A549 (cell line): ENCODE results near the gene KLHL8. TPM values are rescaled to one million over a fixed set of nuclear protein-coding genes. Genes with fewer than 3 reads are reported as not detected.

Experiments used
- ATAC-seq, 2 experiments: fragments of 200-7000 bp in 1 of 2; fragments of >200 bp in 1 of 2; cut with Nextera tagmentation in 1 of 2; cut with Tn5 transposase in 1 of 2; 3 replicates each; pipeline versions ENCODE4 v1.8.0 to v1.9.1; 2018 to 2020; ENCODE audit warnings: mild to moderate bottlenecking in 1 of 2, moderate library complexity in 1 of 2
- CTCF ChIA-PET: fragments of 300-600 bp; sonication (Branson Sonifier 250); formaldehyde crosslinking; extraction: SDS; loops from one replicate; lab custom pipeline; 2021; ENCODE audit warnings: antibody characterized with exemption, inconsistent platforms; lab: Yijun Ruan, JAX
- POLR2A ChIA-PET: fragments of 350-600 bp; formaldehyde crosslinking; extraction: SDS; loops from one replicate; lab custom pipeline; 2021; ENCODE audit warnings: antibody characterized with exemption, inconsistent platforms; lab: Yijun Ruan, JAX
- DNase-seq, 2 experiments: peaks; one replicate each; pipeline versions ENCODE4 v3.0.0 to v3.0.0-alpha.2; 2011 to 2016; ENCODE audit warnings: low read depth in 1 of 2, low spot score in 1 of 2
- FAIRE-seq: peaks from 2 replicates; lab custom pipeline; 2011; peaks lifted over from hg19 to GRCh38; lab: Jason Lieb, UNC
- H3K27ac ChIP-seq, 2 experiments: fragments of >200 bp; sonication (Bioruptor Twin); formaldehyde crosslinking; 3 replicates each; pipeline ENCODE4 v1.5.1; 2016 to 2017
- H3K4me1 ChIP-seq: fragments of >200 bp; sonication (Bioruptor Twin); formaldehyde crosslinking; 3 replicates; pipeline ENCODE4 v1.6.1; 2016
- H3K4me2 ChIP-seq: fragments of >200 bp; sonication (Bioruptor Twin); formaldehyde crosslinking; 3 replicates; pipeline ENCODE4 v1.6.1; 2016
- H3K4me3 ChIP-seq: fragments of >200 bp; sonication (Bioruptor Twin); formaldehyde crosslinking; 3 replicates; pipeline ENCODE4 v1.5.1; 2016
- H3K9me3 ChIP-seq: fragments of >200 bp; sonication (Bioruptor Twin); formaldehyde crosslinking; 3 replicates; pipeline ENCODE4 v1.6.1; 2016
- CBX8 ChIP-seq: fragments of 200-600 bp; sonication (generic); IDR thresholded peaks from 2 replicates; pipeline ENCODE4 v1.6.1; 2016
- CEBPB ChIP-seq, 2 experiments: fragments of >200 bp in 1 of 2; sonication (Bioruptor Twin) in 1 of 2; formaldehyde crosslinking in 1 of 2; IDR thresholded peaks; 2 replicates each; pipeline ENCODE4 v1.6.1; 2012 to 2016
- CHD4 ChIP-seq: fragments of 200-600 bp; sonication (generic); IDR thresholded peaks from 2 replicates; pipeline ENCODE4 v1.6.1; 2016; ENCODE audit warnings: antibody characterized with exemption, mild to moderate bottlenecking, borderline replicate concordance
- EHF ChIP-seq: fragments of 250-450 bp; sonication (Bioruptor Pico); IDR thresholded peaks from 2 replicates; pipeline ENCODE4 v1.5.0; 2020; ENCODE audit warnings: mild to moderate bottlenecking
- FOSB ChIP-seq: fragments of 250-450 bp; sonication (Bioruptor Pico); IDR thresholded peaks from 2 replicates; pipeline ENCODE4 v1.5.0; 2020; ENCODE audit warnings: mild to moderate bottlenecking, moderate library complexity
- FOSL2 ChIP-seq, 2 experiments: fragments of 450-650 bp in 1 of 2; fragments of >200 bp in 1 of 2; sonication (Bioruptor Twin) in 1 of 2; formaldehyde crosslinking; IDR thresholded peaks; 2 replicates each; pipeline versions ENCODE4 v1.5.0 to v1.6.1; 2016 to 2020; ENCODE audit warnings: mild to moderate bottlenecking in 1 of 2, moderate library complexity in 1 of 2
- FOXS1 ChIP-seq: fragments of 250-450 bp; sonication (Bioruptor Pico); IDR thresholded peaks from 2 replicates; pipeline ENCODE4 v1.5.0; 2020; ENCODE audit warnings: mild to moderate bottlenecking, moderate library complexity
- GATA3 ChIP-seq: IDR thresholded peaks from 2 replicates; pipeline ENCODE4 v1.6.1; 2012; ENCODE audit warnings: borderline replicate concordance
- HEYL ChIP-seq: fragments of 250-450 bp; sonication (Bioruptor Pico); IDR thresholded peaks from 2 replicates; pipeline ENCODE4 v1.8.0; 2021; ENCODE audit warnings: mild to moderate bottlenecking, moderate library complexity
- HOXA7 ChIP-seq: fragments of 250-450 bp; sonication (Bioruptor Pico); IDR thresholded peaks from 2 replicates; pipeline ENCODE4 v1.5.0; 2020; ENCODE audit warnings: mild to moderate bottlenecking, moderate library complexity
- KDM5A ChIP-seq: fragments of 200-600 bp; sonication (generic); IDR thresholded peaks from 2 replicates; pipeline ENCODE4 v1.6.1; 2016; ENCODE audit warnings: antibody characterized with exemption, mild to moderate bottlenecking
- MAFK ChIP-seq: fragments of 450-650 bp; IDR thresholded peaks from 2 replicates; pipeline ENCODE4 v1.6.1; 2014; ENCODE audit not compliant: partially characterized antibody
- MAZ ChIP-seq: fragments of 150-350 bp; IDR thresholded peaks from 2 replicates; pipeline ENCODE4 v1.6.1; 2014; ENCODE audit warnings: antibody characterized with exemption, low read depth, low read length, borderline replicate concordance
- NR3C1 ChIP-seq: fragments of >200 bp; sonication (Bioruptor Twin); formaldehyde crosslinking; IDR thresholded peaks from 3 replicates; pipeline ENCODE4 v1.6.1; 2017
- PHF8 ChIP-seq: fragments of 200-600 bp; sonication (generic); IDR thresholded peaks from 2 replicates; pipeline ENCODE4 v1.6.1; 2016; ENCODE audit warnings: low read depth, mild to moderate bottlenecking, antibody characterized with exemption, moderate library complexity, borderline replicate concordance
- POLR2A ChIP-seq: IDR thresholded peaks from 2 replicates; pipeline ENCODE4 v1.6.1; 2012; ENCODE audit warnings: mild to moderate bottlenecking, low read length
- RAD21 ChIP-seq, 2 experiments: fragments of >200 bp in 1 of 2; sonication (Bioruptor Twin) in 1 of 2; formaldehyde crosslinking in 1 of 2; IDR thresholded peaks in 1 of 2; conservative IDR thresholded peaks in 1 of 2; 2 replicates in 1 of 2; 3 replicates in 1 of 2; pipeline ENCODE4 v1.6.1; 2012 to 2018; ENCODE audit warnings: inconsistent platforms in 1 of 2
- RARB ChIP-seq: fragments of 250-450 bp; sonication (Bioruptor Pico); IDR thresholded peaks from 2 replicates; pipeline ENCODE4 v1.8.0; 2021; ENCODE audit warnings: mild to moderate bottlenecking, moderate library complexity
- RFX5 ChIP-seq: fragments of 450-650 bp; IDR thresholded peaks from 2 replicates; pipeline ENCODE4 v1.7.1; 2014; ENCODE audit warnings: antibody characterized with exemption, mild to moderate bottlenecking, moderate library complexity
- SREBF2 ChIP-seq: fragments of 450-650 bp; IDR thresholded peaks from 2 replicates; pipeline ENCODE4 v1.6.1; 2014; ENCODE audit warnings: mild to moderate bottlenecking, moderate library complexity
- TP53 ChIP-seq: fragments of 250-450 bp; sonication (Bioruptor Pico); IDR thresholded peaks from 2 replicates; pipeline ENCODE4 v1.5.0; 2021; ENCODE audit warnings: mild to moderate bottlenecking, moderate library complexity
- ZSCAN20 ChIP-seq: fragments of 250-450 bp; sonication (Bioruptor Pico); IDR thresholded peaks from 2 replicates; pipeline ENCODE4 v1.8.0; 2022; ENCODE audit warnings: mild to moderate bottlenecking, moderate library complexity
- WGBS: methylation state at CpG from one replicate; pipeline ENCODE4 v1.1.6; 2017; ENCODE audit errors: missing lambda C conversion rate; 5-methylcytosine and 5-hydroxymethylcytosine counted together
- polyA plus RNA-seq, 4 experiments: library from polyadenylated mRNA; depleted of rRNA in 3 of 4; stranded (reverse); fragments of >200 nt; fragmentation: RNase III in 1 of 4; extraction: RNeasy Plus Mini Kit Qiagen cat#74134 plus additional on column Dnase treatment in 1 of 4; gene quantifications; 2 replicates in 3 of 4; 3 replicates in 1 of 4; pipeline ENCODE4 v1.2.3, GENCODE V29; 2011 to 2017
- TF ChIP-seq, protein P1 (sequence below): fragments of 250-450 bp; sonication (Bioruptor Pico); IDR thresholded peaks from 2 replicates; pipeline ENCODE4 v1.5.0; 2021; ENCODE audit warnings: mild to moderate bottlenecking, moderate library complexity, borderline replicate concordance
- TF ChIP-seq, protein P2 (sequence below): fragments of 250-450 bp; sonication (Bioruptor Pico); IDR thresholded peaks from 2 replicates; pipeline ENCODE4 v1.5.0; 2020; ENCODE audit warnings: low read depth, mild to moderate bottlenecking, moderate library complexity
- TF ChIP-seq, protein P3 (sequence below): IDR thresholded peaks from 2 replicates; pipeline ENCODE4 v1.6.1; 2012
- TF ChIP-seq, protein P4 (sequence below): fragments of >200 bp; sonication (Bioruptor Twin); formaldehyde crosslinking; IDR thresholded peaks from 3 replicates; pipeline ENCODE4 v1.6.1; 2016
- TF ChIP-seq, protein P5 (sequence below): fragments of >200 bp; sonication (Bioruptor Twin); formaldehyde crosslinking; IDR thresholded peaks from 2 replicates; pipeline ENCODE4 v1.6.1; 2016

The KLHL8 gene
- polyA plus RNA-seq, 2 of the 4 experiments (the other 2 are of a cell fraction), result 9.7 to 11.2 TPM

DNA sequence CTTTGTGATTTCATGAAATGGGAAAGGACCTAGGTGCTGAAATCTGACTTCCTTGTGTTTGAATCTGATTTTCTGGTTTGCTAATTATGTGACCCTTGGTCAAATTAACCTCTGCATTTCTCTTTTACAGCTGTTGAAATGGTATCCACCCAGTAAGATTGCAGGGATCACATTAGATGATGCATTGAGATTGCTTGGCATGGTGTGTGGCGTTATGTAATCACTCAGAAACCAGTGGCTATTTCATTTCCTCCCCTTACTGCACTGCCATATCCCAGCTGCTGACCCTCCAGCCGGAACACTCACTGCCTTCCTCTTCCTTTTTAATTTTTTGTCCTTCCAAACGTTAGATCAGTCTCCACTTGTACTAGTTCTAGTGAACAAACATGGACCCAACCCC is 79.0 kb downstream of the KLHL8 start (continued):
- TF ChIP-seq, protein P1, sequence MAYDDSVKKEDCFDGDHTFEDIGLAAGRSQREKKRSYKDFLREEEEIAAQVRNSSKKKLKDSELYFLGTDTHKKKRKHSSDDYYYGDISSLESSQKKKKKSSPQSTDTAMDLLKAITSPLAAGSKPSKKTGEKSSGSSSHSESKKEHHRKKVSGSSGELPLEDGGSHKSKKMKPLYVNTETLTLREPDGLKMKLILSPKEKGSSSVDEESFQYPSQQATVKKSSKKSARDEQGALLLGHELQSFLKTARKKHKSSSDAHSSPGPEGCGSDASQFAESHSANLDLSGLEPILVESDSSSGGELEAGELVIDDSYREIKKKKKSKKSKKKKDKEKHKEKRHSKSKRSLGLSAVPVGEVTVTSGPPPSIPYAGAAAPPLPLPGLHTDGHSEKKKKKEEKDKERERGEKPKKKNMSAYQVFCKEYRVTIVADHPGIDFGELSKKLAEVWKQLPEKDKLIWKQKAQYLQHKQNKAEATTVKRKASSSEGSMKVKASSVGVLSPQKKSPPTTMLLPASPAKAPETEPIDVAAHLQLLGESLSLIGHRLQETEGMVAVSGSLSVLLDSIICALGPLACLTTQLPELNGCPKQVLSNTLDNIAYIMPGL (CRISPR knock-in tag), result no peak
- TF ChIP-seq, protein P2, sequence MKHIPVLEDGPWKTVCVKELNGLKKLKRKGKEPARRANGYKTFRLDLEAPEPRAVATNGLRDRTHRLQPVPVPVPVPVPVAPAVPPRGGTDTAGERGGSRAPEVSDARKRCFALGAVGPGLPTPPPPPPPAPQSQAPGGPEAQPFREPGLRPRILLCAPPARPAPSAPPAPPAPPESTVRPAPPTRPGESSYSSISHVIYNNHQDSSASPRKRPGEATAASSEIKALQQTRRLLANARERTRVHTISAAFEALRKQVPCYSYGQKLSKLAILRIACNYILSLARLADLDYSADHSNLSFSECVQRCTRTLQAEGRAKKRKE, result no peak

DNA sequence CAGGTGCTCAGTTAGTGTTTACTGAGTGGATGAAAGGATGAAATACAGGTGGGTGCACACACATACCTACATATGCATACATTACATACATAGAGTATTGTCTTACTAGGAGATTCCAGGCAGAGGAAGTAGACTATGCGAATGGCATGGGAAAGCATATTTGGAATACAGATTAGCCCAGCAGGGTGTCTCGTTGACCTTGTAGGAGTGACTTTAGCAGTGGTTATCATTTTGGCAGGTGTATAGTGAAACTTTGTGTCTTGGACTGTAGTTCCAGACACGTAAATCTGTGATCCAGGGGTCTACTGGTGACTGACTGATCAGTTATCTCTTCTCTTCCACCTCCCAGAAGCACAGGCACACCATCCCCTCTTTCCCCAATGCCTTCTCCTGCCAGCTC is 86.3 kb downstream of the KLHL8 start:
- TF ChIP-seq PHF8 (no peak), EHF (CRISPR knock-in tag) (no peak), FOSL2 (IDR thresholded peaks at IDR 0.05) (no peak), FOSL2 (CRISPR knock-in tag; IDR thresholded peaks at IDR 0.05) (no peak), CBX8 (no peak), KDM5A (no peak), TP53 (CRISPR knock-in tag) (no peak), HEYL (CRISPR knock-in tag) (no peak), RARB (no peak)
- TF ChIP-seq, protein P1 (CRISPR knock-in tag), result no peak
- TF ChIP-seq, all 56 proteins: peak for 0
- POLR2A ChIA-PET, result no interaction called here
- no peak overlapping the region for H3K4me3 ChIP-seq
- H3K4me1 ChIP-seq, result 0 out of 3 replicates have a peak, but pooled peaks cover 6% of the 10 kb centered on the region
- no peak overlapping the region for H3K27ac ChIP-seq
- CTCF ChIA-PET, result interaction anchor here (1.0 to 2.0 kb wide), 3 partner anchors 12 to 101 kb away, joined by 3 to 6 read pairs (median 3); no protein-coding TSS in a partner anchor
- FAIRE-seq (no peak), ATAC-seq (no peak), DNase-seq (no peak)
- H3K9me3 ChIP-seq, result no peaks in the 10 kb centered on the region
- WGBS, result 75% methylated on average over 3 of the region's 3 CpGs
- no peak overlapping the region for H3K4me2 ChIP-seq

DNA sequence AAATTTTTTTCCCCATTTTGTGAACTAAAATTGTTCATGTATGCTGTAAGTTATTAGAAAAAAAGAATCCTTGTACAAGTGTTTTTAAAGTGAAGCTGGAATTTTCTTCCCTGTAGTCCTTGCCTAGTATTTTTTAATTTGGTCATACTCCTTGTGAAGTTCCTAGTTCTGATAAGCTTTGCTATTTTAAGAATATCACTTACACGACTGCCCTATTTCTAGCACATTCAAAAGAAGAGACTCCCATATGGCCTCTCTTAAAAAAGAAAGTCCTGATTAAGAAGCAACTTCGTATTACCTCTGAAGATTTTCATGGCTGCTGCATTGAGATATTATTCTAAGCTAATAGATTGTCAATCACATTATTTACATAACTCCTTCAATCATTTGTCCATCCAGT is 87.2 kb downstream of the KLHL8 start:
- H3K4me3 ChIP-seq, result no peak overlapping the region
- H3K4me2 ChIP-seq, result no peak overlapping the region
- no peak for DNase-seq
- H3K4me1 ChIP-seq, result 0 out of 3 replicates have a peak, but pooled peaks cover 6% of the 10 kb centered on the region
- H3K27ac ChIP-seq, result no peak overlapping the region
- TF ChIP-seq POLR2A (no peak), RARB (no peak), GATA3 (no peak), CHD4 (no peak), CEBPB (IDR thresholded peaks at IDR 0.05) (no peak), MAFK (no peak), PHF8 (no peak), ZSCAN20 (CRISPR knock-in tag) (no peak), EHF (CRISPR knock-in tag) (no peak), SREBF2 (no peak), NR3C1 (no peak), HOXA7 (CRISPR knock-in tag) (no peak), RAD21 (conservative IDR thresholded peaks at IDR 0.05 in 1 of 2, IDR thresholded peaks at IDR 0.05 in 1 of 2) (no peak), MAZ (no peak), RFX5 (no peak), FOSB (CRISPR knock-in tag) (no peak), FOXS1 (CRISPR knock-in tag) (no peak)
- TF ChIP-seq, protein P3, sequence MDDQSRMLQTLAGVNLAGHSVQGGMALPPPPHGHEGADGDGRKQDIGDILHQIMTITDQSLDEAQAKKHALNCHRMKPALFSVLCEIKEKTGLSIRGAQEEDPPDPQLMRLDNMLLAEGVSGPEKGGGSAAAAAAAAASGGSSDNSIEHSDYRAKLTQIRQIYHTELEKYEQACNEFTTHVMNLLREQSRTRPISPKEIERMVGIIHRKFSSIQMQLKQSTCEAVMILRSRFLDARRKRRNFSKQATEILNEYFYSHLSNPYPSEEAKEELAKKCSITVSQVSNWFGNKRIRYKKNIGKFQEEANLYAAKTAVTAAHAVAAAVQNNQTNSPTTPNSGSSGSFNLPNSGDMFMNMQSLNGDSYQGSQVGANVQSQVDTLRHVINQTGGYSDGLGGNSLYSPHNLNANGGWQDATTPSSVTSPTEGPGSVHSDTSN, result no peak
- TF ChIP-seq, protein P4, sequence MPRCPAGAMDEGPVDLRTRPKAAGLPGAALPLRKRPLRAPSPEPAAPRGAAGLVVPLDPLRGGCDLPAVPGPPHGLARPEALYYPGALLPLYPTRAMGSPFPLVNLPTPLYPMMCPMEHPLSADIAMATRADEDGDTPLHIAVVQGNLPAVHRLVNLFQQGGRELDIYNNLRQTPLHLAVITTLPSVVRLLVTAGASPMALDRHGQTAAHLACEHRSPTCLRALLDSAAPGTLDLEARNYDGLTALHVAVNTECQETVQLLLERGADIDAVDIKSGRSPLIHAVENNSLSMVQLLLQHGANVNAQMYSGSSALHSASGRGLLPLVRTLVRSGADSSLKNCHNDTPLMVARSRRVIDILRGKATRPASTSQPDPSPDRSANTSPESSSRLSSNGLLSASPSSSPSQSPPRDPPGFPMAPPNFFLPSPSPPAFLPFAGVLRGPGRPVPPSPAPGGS, result no peak
- TF ChIP-seq, protein P5, sequence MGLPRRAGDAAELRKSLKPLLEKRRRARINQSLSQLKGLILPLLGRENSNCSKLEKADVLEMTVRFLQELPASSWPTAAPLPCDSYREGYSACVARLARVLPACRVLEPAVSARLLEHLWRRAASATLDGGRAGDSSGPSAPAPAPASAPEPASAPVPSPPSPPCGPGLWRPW, result no peak
- ChIA-PET POLR2A (no interaction called here), CTCF (interaction anchor here (1.7 to 2.0 kb wide), 3 partner anchors 18 to 211 kb away, joined by 3 to 11 read pairs (median 6); no protein-coding TSS in a partner anchor)
- WGBS, result 85% methylated on average over 2 of the region's 2 CpGs
- FAIRE-seq, result no peak
- no peak for ATAC-seq
- H3K9me3 ChIP-seq, result no peaks in the 10 kb centered on the region
